NCI-H146 (cell line): Measurements from ENCODE around the gene BPTF.
"Not testable (repeated sequence)": the region's sequence is repeated elsewhere in the genome, so short reads cannot be mapped to it uniquely, and the experiment has no call there.

Experiments
- DNase-seq: peaks from one replicate; lab custom pipeline; 2025; lab: John Stamatoyannopoulos, UW

BPTF gene, protein sequence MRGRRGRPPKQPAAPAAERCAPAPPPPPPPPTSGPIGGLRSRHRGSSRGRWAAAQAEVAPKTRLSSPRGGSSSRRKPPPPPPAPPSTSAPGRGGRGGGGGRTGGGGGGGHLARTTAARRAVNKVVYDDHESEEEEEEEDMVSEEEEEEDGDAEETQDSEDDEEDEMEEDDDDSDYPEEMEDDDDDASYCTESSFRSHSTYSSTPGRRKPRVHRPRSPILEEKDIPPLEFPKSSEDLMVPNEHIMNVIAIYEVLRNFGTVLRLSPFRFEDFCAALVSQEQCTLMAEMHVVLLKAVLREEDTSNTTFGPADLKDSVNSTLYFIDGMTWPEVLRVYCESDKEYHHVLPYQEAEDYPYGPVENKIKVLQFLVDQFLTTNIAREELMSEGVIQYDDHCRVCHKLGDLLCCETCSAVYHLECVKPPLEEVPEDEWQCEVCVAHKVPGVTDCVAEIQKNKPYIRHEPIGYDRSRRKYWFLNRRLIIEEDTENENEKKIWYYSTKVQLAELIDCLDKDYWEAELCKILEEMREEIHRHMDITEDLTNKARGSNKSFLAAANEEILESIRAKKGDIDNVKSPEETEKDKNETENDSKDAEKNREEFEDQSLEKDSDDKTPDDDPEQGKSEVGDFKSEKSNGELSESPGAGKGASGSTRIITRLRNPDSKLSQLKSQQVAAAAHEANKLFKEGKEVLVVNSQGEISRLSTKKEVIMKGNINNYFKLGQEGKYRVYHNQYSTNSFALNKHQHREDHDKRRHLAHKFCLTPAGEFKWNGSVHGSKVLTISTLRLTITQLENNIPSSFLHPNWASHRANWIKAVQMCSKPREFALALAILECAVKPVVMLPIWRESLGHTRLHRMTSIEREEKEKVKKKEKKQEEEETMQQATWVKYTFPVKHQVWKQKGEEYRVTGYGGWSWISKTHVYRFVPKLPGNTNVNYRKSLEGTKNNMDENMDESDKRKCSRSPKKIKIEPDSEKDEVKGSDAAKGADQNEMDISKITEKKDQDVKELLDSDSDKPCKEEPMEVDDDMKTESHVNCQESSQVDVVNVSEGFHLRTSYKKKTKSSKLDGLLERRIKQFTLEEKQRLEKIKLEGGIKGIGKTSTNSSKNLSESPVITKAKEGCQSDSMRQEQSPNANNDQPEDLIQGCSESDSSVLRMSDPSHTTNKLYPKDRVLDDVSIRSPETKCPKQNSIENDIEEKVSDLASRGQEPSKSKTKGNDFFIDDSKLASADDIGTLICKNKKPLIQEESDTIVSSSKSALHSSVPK (N-terminal part only)

DNA sequence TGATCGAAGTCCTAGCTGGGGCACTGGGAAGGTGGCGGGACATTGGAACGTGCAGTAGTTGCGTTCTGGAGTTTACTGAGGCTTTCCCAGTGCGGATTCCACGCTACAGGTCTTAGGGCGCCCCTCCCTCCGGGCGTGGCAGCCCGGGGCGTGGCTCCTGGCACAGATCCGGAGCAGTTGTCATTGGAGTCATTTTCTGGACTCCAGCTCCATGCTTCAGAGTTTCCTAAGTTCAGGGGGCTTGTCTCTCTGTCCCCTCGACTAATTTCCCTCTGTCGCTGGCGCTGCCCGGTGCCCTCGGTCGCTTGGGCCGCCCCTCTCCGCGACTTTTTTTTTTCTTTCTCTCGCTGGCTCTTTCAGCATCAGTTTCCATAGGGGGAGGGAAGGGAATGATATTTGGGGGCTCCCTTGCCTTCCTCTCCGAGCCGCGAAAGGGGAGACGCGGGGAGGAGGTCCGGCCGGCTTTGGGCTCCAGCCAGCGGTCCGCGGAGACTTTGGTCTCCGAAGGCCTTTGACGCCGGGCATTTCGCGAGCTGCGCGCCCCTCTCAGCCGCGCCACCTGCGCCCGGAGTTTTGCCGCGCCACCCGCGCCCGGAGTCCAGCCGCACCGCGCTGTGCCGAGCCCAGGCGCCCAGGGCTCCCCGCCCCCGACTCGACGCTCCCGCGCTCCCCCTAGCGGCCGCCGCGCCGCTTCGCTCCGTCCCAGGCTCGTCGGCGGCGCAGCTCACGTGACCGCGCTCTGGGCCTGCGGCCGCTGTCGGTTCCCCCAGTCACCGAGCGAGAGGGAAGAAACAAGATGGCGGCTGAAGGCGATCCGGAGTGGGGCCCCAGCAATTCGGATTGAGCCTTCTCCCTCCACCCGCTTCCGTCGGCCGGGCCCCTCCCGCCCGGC, at the start of gene BPTF:
TSS of gene BPTF (plus strand) at position 769 of the 892 bp plus-strand sequence. CDS start 222 bp downstream, outside the sequence.
- peak; percentile 92 for DNase-seq

DNA sequence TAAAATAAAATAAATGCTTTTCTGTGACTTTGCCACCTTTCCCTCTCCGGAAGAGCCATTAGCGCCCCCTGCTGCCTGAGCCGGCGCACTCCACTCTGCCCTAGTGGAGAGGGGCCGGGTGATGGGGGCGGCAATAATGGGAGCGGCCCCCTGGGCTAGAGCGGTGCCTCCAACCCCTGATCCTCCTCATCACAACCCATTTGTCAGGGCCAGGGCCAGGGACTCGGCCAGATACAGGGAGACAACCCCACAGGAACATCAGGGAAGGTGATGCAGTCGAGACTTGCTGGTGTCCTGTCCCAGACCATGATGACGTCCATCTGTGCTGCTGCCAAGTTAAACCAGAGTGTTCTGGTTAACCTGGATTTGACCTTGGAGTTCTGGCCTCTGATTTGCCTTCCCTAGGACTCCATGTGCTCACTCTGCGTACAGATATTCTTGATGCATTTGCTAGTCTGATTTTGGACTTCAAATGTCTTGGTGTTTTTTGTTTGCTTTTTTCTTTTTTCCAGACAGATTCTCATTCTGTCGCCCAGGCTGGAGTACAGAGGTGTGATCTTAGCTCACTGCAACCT, 46.1 kb upstream of the BPTF start:
- DNase-seq, result peak; percentile 58

DNA sequence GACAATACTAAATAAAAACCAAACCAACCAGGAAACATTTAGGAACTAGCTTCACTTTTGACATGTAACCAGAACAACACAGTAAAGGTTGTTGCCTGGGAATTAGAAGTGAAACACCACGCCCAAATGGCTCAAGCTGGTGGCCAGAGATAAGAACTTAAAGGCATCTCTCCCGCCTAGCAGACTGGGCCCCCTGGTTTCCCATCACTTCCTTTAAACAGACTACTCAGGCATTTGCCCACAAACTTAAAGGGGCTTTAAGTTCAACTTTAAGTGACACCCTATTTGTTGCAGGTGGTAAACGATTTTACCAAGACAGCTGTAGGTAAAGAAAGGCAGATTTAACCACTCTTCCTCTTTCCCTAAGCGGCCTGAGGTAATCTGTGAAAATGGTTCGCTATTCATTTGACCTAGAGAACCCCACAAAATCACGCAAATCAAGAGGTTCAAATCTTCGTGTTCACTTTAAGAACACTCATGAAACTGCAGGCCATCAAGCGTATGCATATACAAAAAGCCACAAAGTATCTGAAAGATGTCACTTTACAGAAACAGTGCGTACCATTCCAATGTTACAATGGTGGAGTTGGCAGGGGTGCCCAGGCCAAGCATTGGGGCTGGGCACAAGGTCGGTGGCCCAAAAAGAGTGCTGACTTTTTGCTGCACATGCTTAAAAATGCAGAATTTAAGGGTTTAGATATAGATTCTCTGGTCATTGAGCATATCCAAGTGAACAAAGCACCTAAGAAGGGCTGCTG, 40.8 kb upstream of the BPTF start:
- no peak for DNase-seq

DNA sequence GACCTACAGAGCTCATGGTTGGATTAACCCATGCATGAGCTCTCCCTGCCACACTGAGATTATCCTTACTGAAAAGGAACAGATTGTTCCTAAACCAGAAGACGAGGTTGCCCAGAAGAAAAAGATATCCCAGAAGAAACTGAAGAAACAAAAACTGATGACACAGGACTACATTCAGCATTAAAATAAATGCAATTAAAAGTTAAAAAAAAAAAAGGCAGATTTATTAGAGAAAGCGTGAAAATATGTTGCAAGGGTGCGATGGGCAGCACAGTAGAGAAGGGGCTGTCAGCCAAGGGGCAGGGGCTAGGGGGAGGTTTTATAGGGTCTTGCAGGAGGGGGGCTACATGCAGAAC, 40.2 kb upstream of the BPTF start:
- no peak for DNase-seq

DNA sequence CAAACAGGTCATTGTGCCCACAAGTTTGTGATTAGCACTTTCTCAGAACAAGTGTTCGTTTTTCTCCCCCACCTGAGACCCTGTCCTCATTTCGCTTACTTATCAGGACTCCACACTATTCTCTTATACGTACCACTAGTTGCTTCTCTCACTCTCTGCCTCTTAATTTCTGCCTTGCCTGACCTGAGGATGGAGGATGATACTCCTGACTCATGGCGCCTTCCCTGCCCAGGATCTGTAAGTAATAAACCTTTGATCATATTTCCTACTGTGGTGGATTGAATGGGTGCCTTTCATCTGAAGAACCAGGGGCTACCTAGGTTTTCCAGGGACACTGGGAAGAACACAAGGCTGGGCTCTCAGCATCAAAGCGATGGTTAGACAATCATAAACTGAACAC, 39.8 kb upstream of the BPTF start:
- DNase-seq, result no peak

DNA sequence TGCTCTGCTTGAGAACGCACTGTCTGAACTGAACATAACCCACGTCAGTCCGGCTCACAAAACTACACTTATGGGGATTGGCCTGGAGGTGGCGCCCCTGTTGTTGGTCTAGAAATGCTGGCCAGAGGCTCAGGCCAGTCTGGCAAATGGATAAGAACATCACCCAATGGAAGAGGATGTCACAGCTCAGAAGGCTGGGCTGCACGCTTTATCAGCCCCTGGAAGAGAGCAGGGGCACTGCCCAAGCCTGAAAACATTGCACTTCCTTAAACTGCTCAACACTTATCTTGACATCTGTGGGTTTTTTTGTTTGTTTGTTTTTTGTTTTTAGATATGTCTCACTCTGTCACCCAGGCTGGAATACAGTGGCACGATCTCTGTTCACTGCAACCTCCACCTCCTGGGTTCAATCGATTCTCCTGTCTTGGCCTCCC, 24.8 kb upstream of the BPTF start:
- DNase-seq, result peak; percentile 76

DNA sequence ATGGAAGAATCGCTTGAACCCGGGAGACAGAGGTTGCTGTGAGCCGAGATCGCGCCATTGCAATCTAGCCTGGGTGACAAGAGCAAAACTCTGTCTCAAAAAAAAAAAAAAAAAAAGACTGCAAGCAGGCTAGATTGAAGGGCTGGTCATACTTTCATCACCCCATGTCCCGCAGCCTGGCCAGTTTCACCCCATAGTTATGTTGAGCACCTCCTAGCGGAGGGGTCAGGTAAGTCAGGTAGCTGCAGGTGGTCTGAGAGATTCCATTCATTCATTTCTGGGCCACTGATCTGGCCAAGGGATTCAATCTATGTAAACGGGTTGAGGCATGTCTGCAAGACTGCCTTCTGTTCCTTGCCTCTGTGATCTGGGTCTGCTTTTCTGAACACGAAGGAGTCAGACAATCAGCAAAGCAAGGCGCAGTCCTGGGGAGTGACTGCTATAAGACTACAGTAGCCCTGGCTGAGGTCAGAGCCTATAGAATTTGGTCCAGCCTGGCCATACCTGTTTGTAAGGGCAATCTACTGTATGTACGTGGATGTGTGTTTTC, 23.6 kb upstream of the BPTF start:
- DNase-seq, result no peak

DNA sequence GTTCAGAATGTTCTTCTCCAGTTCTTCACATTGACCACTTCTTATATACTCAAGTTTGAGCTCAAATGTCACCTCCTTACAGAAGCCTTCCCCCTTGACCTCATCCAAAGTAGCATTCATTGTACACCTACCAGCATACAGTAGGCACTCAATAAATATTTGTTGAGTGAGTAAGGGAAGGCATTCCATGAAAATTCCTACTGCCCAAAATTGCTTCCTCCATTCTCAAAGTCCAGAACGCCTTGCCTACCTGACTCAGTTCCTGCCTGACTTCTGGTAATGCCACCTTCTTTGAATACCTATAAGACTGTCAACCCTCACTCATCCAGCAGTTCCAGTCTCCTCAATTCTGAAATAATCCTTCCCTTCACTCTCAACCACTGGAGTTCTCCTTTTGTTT, 14.8 kb upstream of the BPTF start:
- DNase-seq, result no peak

DNA sequence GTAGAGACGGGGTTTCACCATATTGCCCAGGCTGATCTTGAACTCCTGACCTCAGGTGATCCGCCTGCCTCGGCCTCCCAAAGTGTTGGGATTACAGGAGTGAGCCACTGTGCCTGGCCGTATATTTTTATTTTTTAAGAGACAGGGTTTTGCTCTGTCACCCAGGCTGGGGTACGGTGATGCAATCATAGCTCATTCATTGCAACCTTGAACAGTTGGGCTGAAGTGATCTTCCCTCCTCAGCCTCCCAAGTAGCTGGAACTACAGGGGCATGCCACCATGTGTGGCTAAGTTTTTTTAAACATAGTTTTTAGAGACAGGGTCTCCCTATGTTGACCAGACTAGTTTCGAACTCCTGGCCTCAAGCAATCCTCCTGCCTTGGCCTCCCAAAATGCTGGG, 12.9 kb upstream of the BPTF start:
- not testable (repeated sequence) for DNase-seq

DNA sequence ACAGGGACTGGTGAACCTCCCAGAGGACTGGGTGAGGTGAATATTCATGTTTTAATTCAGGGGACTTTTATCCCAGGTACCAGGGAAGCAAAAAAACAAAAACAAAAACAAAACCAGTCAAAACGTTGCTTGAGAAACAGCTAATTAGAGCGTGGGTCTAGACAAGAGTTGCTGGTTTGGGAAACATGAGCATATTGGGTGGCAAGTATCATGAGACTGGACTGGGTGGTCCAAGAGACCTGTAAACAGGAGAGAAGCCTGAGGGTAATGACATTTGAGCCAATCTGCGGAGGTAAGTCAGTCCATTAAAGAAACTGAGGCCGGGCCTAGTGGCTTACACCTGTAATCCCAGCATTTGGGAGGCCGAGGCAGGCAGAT, 11.5 kb upstream of the BPTF start:
- DNase-seq, result no peak

DNA sequence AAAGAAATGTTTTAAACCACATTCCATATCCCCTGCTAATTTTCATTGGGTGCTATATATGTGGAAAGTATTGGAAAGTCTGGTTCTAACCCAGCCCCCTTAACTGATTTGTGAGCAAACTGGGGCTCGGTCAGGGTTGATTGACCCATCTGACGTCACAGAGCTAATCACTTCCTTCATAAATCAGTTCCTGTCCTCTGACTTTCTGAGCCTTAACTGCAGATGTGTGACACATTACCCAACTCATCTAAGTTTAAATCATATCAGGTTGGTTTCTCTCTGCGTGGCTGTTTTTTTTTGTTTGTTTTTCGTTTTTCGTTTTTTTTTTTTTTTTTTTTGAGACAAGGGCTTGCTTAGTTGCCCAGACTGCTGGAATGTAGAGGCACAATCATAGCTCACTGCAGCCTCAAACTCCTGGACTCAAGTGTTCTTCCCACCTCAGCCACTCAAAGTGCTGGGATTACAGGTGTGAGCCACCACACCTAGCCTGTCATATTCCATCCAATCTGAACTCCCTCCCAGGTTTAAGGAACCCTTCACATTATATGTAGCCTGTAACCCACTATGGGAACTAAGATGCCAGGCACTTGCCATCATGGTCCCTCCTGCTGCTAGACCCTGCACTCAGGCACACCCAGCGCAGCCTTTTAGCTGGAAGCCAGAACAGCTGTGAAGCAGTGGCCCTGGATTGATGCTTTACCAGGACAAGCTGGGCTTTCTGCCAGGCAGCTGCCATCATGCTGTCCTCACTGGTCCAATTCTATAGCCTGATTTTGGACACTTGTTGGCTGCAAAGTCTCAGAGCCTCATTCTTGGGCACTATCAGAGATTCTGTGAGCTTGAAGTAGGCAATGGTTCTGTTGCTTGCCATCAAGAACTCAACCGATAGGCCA, 6.9 kb upstream of the BPTF start:
- no peak for DNase-seq

DNA sequence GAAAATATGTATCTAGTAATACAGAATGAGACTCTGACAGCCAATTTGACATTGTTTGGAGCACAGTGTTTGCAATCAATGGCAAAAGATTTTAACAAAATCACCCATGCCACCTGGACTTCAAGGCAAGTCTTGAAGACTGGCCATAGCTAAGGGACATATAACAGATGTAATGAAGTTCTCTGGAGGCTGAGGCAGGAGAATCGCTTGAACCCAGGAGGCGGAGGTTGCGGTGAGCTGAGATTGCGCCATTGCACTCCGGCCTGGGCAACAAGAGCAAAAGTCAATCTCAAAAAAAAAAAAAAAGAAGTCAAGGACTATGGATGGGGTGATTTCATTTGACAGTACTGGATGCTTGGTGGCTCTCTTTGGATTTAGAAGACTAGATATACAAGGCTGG, 5.6 kb upstream of the BPTF start:
- DNase-seq, result no peak

DNA sequence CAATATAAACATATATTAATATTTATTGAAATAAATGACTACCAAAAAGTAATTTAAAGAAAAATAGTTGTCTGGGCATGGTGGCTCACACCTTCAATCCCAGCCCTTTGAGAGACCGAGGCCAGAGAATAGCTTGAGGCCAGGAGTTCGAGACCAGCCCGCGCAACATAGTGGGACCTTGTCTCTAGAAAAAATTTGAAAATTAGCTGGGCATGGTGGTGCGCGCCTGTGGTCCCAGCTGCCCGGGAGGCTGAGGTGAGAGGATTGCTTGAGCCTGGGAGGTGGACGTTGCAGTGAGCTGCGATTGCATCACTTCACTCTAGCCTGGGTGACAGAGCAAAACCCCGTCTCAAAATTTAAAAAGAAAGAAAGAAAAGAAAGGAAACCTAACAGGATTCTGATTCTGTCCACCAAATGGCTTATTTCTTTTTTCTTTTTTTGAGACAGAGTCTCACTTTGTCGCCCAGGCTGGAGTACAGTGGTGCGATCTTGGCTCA, 3.4 kb upstream of the BPTF start:
- DNase-seq, result no peak

DNA sequence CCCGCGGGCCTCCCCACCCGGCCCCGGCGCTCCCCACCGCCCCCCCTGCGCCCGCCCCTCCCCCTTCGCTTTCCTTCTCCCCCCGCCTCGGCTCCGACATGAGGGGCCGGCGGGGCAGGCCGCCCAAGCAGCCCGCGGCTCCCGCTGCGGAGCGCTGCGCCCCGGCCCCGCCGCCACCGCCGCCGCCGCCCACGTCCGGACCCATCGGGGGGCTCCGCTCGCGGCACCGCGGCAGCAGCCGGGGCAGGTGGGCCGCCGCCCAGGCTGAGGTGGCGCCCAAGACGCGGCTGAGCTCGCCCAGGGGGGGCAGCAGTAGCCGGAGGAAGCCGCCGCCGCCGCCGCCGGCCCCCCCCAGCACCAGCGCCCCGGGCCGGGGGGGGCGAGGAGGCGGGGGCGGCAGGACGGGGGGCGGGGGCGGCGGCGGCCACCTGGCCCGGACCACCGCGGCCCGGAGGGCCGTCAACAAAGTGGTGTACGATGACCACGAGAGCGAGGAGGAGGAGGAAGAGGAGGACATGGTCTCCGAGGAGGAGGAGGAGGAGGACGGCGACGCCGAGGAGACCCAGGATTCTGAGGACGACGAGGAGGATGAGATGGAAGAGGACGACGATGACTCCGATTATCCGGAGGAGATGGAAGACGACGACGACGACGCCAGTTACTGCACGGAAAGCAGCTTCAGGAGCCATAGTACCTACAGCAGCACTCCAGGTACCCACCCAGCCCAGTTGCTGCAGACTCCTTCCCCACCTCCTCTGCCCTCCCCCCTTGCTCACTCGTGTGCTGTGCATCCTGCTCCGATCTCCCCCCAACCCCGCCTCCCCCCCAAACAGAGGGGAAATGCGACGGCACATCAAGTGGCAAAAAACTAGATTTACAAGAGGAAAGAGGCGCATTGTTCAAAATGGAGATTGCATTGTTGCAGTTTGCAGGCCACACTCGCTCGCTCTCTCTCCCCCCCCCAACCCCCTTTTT, 611 bp downstream of the BPTF start:
- peak; percentile 53 for DNase-seq

DNA sequence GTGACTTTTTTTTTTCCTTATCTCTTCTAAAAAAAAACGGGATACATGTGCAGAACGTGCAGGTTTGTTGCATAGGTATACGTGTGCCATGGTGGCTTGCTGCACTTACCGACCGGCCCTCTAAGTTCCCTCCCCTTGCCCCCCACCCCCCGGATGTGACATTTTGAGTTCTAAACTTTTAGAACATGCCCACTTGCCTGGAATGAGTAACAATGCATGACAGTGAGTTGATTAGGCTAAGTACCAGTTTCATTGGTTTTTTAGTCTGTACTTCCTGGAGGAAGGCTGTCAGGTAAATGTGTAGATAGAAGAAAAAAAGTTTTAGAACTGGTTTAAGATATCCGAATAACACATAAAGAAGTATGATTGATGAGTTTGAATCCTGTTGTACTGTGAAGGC, 4.0 kb downstream of the BPTF start:
- no peak for DNase-seq

DNA sequence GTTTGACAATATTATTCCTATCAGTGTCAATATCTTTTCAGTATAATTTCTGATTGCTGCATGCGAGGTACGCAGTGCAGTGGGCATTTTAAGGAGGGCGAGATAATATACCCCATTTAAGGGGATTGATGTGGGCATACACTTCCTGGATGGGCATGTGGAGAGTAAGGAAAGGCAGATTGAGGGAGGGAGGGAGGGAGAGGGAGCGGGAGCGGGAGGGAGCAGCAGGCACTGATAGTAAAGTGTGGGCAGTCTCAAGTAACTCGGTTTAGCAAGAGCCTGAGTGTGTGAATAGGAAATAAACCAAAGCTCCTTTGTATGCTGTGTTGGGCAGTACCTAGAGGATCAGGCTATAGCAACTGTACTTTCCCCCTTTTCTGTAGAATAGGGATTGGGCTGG, 5.1 kb downstream of the BPTF start:
- DNase-seq, result no peak

DNA sequence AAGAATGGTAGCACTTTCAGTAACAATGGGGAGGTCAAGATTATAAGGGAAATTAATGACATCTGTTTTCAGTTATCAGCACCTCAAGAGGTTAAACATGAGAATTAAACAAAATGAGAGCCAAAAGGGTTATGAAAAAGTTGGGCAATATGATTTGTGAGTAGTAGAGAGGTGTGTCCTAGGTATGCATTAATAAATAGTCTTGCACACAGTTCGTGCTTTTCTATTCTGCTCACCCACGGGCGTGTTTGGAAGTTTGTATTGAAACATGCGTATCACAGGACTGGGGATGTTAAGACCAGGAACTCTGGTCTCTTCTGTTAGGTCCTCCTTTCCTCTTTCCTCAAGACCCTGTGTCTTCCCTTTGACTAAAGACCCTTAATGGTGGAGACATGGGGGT, 6.0 kb downstream of the BPTF start:
- DNase-seq, result no peak

DNA sequence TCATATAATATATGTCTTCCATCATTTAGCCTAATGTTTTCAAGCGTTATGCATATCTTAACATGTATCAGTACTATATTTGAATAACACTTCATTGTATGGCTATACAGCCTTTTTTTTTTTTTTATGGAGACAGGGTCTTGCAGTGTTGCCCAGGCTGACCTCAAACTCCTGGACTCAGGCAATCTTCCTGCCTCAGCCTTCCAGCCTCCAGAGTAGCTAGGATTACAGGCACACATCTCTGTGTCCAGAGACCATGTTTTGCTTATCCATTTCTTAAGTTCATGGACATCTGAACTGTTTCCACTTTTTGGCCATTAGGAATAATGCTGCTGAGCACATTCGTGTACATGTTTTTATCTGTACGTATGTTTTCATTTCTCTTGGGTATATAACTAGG, 7.8 kb downstream of the BPTF start:
- no peak for DNase-seq
